Smooth muscle cell (in vitro differentiated cells): ENCODE results near the gene XPC. TPM values are rescaled to one million over a fixed set of nuclear protein-coding genes. Genes with fewer than 3 reads are reported as not detected.

Experiments
- DNase-seq: peaks from one replicate; lab custom pipeline; 2025; ENCODE audit not compliant: unreplicated experiment; lab: John Stamatoyannopoulos, UW
- H2AFZ ChIP-seq: fragments of 200-600 bp; sonication (generic); 2 replicates; pipeline ENCODE4 v1.6.0; 2016; ENCODE audit warnings: antibody characterized with exemption, low read depth, mild to moderate bottlenecking
- H3F3A ChIP-seq: fragments of 200-600 bp; sonication (generic); 2 replicates; pipeline ENCODE4 v1.6.0; 2017; ENCODE audit warnings: antibody characterized with exemption, low read depth
- H3K27ac ChIP-seq: fragments of 200-600 bp; sonication (generic); 2 replicates; pipeline ENCODE4 v1.5.1; 2016; ENCODE audit warnings: low read depth, mild to moderate bottlenecking
- H3K27me3 ChIP-seq: fragments of 200-600 bp; sonication (generic); 2 replicates; pipeline ENCODE4 v1.6.1; 2016; ENCODE audit warnings: low read depth, mild to moderate bottlenecking
- H3K36me3 ChIP-seq: fragments of 200-600 bp; sonication (generic); 2 replicates; pipeline ENCODE4 v1.5.1; 2016; ENCODE audit warnings: low read depth
- H3K4me1 ChIP-seq: fragments of 200-600 bp; sonication (generic); 2 replicates; pipeline ENCODE4 v1.5.1; 2016; ENCODE audit warnings: low read depth
- H3K4me2 ChIP-seq: fragments of 200-600 bp; sonication (generic); 2 replicates; pipeline ENCODE4 v1.6.0; 2016; ENCODE audit warnings: mild to moderate bottlenecking
- H3K4me3 ChIP-seq: fragments of 200-600 bp; sonication (generic); 2 replicates; pipeline ENCODE4 v1.5.1; 2016; ENCODE audit warnings: mild to moderate bottlenecking
- H3K79me2 ChIP-seq: fragments of 200-600 bp; sonication (generic); 2 replicates; pipeline ENCODE4 v1.6.0; 2016; ENCODE audit warnings: low read depth, mild to moderate bottlenecking
- H3K9ac ChIP-seq: fragments of 200-600 bp; sonication (generic); 2 replicates; pipeline ENCODE4 v1.6.0; 2016; ENCODE audit warnings: low read depth
- H3K9me3 ChIP-seq: fragments of 200-600 bp; sonication (generic); replicated peaks from 2 replicates; pipeline ENCODE4 v1.5.1; 2016; ENCODE audit warnings: low read depth
- H4K20me1 ChIP-seq: fragments of 200-600 bp; sonication (generic); 2 replicates; pipeline ENCODE4 v1.6.0; 2016; ENCODE audit warnings: low read depth
- WGBS: methylation state at CpG from one replicate; pipeline ENCODE4 v1.1.7; 2016; ENCODE audit warnings: low lambda C conversion rate; 5-methylcytosine and 5-hydroxymethylcytosine counted together
- polyA plus RNA-seq: library from polyadenylated mRNA; unstranded; fragments of >200 nt; fragmentation: Nextera tagmentation; extraction: Ambion mirVana; gene quantifications from 2 replicates; pipeline ENCODE4 v1.2.1, GENCODE V29; 2016
- total RNA-seq: library from RNA; depleted of rRNA; stranded (reverse); fragments of >200 nt; gene quantifications from 2 replicates; pipeline ENCODE4 v1.2.3, GENCODE V29; 2014
- TF ChIP-seq, protein P1 (sequence below): fragments of 200-600 bp; sonication (generic); IDR thresholded peaks from 2 replicates; pipeline ENCODE4 v1.5.1; 2017; ENCODE audit warnings: borderline replicate concordance, mild to moderate bottlenecking, antibody characterized with exemption; ENCODE audit not compliant: insufficient read depth, poor library complexity, severe bottlenecking

Gene XPC
- total and polyA plus RNA-seq, 2 experiments from 2014 or later, result 20.9 to 23.8 TPM

DNA sequence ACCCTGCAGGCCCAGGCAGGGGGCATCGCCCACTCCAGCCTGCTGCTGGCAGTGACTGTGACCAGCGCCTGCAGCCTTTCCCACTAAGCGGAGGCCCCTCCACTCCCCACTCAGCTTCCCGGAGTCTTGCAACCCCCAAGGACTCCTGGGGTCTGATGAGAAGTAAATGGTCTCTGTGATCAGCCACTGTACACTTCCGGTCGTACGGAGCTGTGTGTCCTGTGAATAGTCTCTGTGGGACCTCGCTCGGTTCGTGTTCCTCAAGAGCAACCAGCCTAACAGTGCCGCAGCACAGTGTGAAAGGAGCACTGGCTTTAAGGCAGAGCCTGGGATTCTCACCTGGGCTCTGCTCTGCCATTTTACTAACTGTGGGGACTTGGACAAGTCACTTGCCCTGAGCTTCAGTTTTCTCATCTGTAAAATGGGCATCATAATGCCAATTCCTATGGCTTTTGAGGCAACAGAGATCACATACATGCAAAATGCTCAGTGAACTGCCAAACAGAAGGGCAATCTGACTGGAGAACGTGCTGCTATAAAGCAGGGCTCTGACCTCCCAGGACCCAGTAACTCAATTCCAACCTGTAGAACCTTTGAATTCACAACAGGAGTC lies 26.8 kb downstream of the XPC start:
- Histone ChIP-seq H3K4me1 (no peaks in the 10 kb centered on the region), H3K79me2 (no peaks in the 10 kb centered on the region), H3F3A (no peaks in the 10 kb centered on the region), H3K36me3 (no peaks in the 10 kb centered on the region), H3K27me3 (no peaks in the 10 kb centered on the region), H3K4me3 (no peak overlapping the region), H3K9me3 (no peaks in the 10 kb centered on the region), H3K4me2 (no peak overlapping the region), H4K20me1 (peaks cover 3% of the 10 kb centered on the region), H3K27ac (no peak overlapping the region), H3K9ac (no peak overlapping the region), H2AFZ (no peak overlapping the region)
- WGBS, result 92% methylated on average over 12 of the region's 12 CpGs
- DNase-seq, result no peak
- TF ChIP-seq, protein P1, sequence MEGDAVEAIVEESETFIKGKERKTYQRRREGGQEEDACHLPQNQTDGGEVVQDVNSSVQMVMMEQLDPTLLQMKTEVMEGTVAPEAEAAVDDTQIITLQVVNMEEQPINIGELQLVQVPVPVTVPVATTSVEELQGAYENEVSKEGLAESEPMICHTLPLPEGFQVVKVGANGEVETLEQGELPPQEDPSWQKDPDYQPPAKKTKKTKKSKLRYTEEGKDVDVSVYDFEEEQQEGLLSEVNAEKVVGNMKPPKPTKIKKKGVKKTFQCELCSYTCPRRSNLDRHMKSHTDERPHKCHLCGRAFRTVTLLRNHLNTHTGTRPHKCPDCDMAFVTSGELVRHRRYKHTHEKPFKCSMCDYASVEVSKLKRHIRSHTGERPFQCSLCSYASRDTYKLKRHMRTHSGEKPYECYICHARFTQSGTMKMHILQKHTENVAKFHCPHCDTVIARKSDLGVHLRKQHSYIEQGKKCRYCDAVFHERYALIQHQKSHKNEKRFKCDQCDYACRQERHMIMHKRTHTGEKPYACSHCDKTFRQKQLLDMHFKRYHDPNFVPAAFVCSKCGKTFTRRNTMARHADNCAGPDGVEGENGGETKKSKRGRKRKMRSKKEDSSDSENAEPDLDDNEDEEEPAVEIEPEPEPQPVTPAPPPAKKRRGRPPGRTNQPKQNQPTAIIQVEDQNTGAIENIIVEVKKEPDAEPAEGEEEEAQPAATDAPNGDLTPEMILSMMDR, result no peak

DNA sequence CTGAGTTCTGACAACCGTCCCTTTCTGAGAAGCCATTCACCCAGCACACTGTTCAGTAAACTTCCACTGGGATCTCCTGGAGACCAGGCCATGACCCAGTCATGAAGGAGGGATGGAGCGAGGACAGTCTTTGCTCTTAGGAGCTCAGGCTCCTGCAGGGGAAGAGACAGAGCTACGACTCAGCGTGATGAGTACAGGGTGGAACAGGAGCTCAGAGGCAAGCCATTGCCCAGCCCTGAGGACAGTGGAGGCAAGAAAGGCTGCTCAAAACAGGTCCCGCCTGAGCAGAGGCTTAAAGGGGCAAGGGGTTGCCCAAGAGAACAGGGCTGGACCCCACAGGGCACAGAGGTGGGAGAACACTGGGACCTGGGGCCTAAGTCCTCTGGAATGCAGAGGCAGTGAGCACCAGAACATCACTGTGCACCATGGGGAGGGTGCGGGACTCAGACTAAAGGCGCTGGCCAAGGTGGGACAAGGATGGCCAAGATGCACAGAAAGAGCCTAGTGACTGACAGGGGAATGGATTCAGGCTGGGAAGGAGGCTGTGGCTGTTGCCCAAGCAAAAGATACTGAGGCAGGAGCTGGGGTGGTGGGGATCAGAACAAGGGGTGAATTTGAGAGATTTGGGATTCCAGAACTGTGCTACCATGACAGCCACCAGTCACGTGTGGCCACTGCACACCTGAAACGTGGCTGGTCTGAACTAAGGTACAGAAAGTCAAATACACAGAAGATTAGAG lies 27.7 kb downstream of the XPC start:
- Histone ChIP-seq H3K27me3 (no peaks in the 10 kb centered on the region), H3K4me1 (no peaks in the 10 kb centered on the region), H3K36me3 (no peaks in the 10 kb centered on the region), H2AFZ (no peak overlapping the region), H3K79me2 (no peaks in the 10 kb centered on the region), H3K27ac (no peak overlapping the region), H3K9me3 (no peaks in the 10 kb centered on the region), H4K20me1 (no peaks in the 10 kb centered on the region), H3K4me3 (no peak overlapping the region), H3K9ac (no peak overlapping the region), H3K4me2 (no peak overlapping the region), H3F3A (no peaks in the 10 kb centered on the region)
- no peak for DNase-seq
- TF ChIP-seq, protein P1, result no peak
- 98% methylated on average over 9 of the region's 9 CpGs for WGBS

DNA sequence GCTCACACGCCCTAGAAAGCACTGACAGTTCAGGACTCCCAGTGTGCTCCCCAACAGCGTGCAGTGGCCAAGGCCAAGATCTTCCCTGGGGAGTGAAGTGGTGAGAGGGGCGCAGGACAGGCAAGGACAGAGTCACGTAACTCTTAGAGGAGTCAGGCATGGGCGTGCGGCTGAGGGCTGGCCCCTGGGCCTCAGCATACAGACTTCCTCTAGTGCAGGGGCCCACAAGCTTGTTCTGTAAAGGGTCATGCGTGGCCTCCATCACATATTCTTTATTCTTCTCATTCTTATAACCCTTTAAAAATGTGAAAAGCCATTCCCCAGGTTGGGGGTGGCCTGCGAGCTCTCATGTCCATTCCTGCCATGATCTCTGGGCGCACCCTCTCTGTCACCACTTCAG lies 28.3 kb downstream of the XPC start:
- Histone ChIP-seq H3K9me3 (no peaks in the 10 kb centered on the region), H3K36me3 (no peaks in the 10 kb centered on the region)
- WGBS, result 96% methylated on average over 9 of the region's 9 CpGs

More for the DNA sequence above, 28.3 kb downstream of the XPC start:
- Histone ChIP-seq H4K20me1 (no peaks in the 10 kb centered on the region), H3K79me2 (no peaks in the 10 kb centered on the region), H3K4me3 (no peak overlapping the region), H3K27me3 (no peaks in the 10 kb centered on the region), H3K9ac (no peak overlapping the region), H3K4me1 (no peaks in the 10 kb centered on the region), H3K4me2 (no peak overlapping the region), H3F3A (no peaks in the 10 kb centered on the region), H2AFZ (no peak overlapping the region), H3K27ac (no peak overlapping the region)
- no peak for DNase-seq
- TF ChIP-seq, protein P1, result no peak
